Spleen (tissue), 7 donors: Measurements from ENCODE around the gene ESYT1.

Source experiments
- POLR2A ChIP-seq, 3 donors: fragments of 450-650 bp; IDR thresholded peaks; one replicate each; pipeline ENCODE4 v1.5.1; 2017; ENCODE audit warnings: antibody characterized with exemption in 3 of 3, mild to moderate bottlenecking in 1 of 3
- TF ChIP-seq, protein P1 (sequence below), 11 experiments: fragments of 200-600 bp in 7 of 11; fragments of 450-650 bp in 4 of 11; sonication (generic) in 4 of 11; IDR thresholded peaks in 8 of 11; conservative IDR thresholded peaks in 3 of 11; 1 replicate in 7 of 11; 2 replicates in 4 of 11; pipeline versions ENCODE4 v1.4.0 to v1.8.0; 2016 to 2021; ENCODE audit warnings: antibody characterized with exemption in 11 of 11, inconsistent platforms in 4 of 11, mild to moderate bottlenecking in 1 of 11
- donor health status: DM: no; HTN: no; CAD: no; lungs with moderate emphysema.
- donor health status: DM: no; HTN: no; CAD: no.
- donor health status: DM: no; HTN: no; CAD: no.

GRCh38 chr12:56188778-56189098 lies 60.7 kb downstream of the ESYT1 start:
- TF ChIP-seq, protein P1, sequence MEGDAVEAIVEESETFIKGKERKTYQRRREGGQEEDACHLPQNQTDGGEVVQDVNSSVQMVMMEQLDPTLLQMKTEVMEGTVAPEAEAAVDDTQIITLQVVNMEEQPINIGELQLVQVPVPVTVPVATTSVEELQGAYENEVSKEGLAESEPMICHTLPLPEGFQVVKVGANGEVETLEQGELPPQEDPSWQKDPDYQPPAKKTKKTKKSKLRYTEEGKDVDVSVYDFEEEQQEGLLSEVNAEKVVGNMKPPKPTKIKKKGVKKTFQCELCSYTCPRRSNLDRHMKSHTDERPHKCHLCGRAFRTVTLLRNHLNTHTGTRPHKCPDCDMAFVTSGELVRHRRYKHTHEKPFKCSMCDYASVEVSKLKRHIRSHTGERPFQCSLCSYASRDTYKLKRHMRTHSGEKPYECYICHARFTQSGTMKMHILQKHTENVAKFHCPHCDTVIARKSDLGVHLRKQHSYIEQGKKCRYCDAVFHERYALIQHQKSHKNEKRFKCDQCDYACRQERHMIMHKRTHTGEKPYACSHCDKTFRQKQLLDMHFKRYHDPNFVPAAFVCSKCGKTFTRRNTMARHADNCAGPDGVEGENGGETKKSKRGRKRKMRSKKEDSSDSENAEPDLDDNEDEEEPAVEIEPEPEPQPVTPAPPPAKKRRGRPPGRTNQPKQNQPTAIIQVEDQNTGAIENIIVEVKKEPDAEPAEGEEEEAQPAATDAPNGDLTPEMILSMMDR (IDR thresholded peaks at IDR 0.05 in 8 of 11, conservative IDR thresholded peaks at IDR 0.05 in 3 of 11): no peak
- TF ChIP-seq POLR2A (IDR thresholded peaks at IDR 0.05): no peak
